Midbrain (tissue), 1 donor: ENCODE measurements around the gene RC3H2.
"Not testable (repeated sequence)": the region's sequence is repeated elsewhere in the genome, so short reads cannot be mapped to it uniquely, and the experiment has no call there.

ENCODE experiments used
- DNase-seq: peaks from one replicate; lab custom pipeline; 2025; lab: John Stamatoyannopoulos, UW

Gene RC3H2

DNA sequence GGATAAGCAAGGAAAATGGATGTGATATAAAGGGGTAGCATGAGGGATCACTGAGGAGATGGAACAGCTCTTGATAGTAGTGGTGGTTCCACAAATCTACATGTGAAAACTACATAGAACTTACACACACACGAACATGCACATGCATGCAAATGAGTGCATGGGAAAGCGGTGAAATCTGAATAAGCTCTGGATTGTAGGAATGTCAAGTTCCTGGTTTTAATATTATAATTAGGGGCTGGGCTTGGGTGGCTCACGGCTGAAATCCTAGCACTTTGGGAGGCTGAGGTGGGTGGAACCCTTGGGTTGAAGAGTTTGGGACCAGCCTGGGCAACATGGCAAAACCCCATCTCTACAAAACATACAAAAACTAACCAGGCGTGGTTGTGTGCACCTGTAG, 63.7 kb downstream of the RC3H2 start:
- DNase-seq, result no peak

DNA sequence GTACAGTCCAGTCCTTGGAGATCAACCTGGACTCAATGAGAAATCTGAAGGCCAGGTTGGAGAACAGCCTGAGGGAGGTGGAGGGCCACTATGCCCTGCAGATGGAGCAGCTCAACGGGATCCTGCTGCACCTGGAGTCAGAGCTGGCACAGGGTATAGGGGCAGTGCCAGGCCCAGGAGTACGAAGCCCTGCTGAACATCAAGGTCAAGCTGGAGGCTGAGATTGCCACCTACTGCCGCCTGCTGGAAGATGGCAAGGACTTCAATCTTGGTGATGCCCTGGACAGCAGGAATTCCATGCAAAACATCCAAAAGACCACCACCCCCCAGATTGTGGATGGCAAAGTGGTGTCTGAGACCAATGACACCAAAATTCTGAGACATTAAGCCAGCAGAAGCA, 66.7 kb downstream of the RC3H2 start:
- not testable (repeated sequence) for DNase-seq

DNA sequence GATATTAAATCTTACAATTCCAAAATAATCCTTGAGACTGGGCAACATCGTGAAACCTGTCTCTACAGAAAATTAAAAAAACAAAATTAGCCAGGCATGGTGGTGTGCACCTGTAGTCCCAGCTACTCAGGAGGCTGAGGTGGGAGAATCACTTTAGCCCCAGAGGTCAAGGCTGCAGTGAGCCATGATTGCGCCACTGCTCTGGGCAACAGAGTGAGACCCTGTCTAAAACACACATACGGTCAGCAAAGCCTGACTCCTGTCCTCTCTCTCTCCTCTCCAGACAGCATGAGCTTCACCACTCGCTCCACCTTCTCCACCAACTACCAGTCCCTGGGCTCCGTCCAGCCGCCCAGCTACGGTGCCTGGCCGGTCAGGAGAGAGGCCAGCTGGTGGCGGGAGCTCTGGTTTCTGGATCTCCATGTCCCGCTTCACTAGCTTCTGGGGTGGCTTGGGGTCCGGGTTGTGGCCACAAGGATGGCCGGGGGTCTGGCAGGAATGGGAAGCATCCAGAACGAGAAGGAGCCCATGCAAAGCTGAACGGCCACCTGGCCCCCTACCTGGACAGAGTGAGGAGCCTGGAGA, 67.8 kb downstream of the RC3H2 start:
- no peak for DNase-seq

DNA sequence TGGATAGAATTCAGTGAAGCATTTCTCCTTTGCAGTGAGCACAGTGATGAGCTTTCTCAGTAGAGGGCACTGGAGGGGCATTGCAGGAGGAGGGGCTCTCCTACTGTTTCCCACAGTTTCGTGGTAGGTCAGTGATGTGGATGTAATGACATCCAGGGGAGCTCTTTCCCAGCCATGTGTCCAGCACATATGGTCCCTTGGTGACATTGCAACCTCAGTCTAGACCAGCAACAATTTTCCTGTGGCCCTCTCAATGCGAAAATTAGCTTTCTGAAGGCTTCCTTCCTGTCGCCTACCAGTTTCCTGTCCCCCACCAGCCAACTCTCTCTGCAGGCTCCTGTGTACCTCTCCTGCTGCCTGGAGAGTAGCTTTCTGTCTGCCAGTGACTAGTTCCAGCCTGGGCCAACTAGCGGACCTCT, 69.8 kb downstream of the RC3H2 start:
- DNase-seq, result no peak

DNA sequence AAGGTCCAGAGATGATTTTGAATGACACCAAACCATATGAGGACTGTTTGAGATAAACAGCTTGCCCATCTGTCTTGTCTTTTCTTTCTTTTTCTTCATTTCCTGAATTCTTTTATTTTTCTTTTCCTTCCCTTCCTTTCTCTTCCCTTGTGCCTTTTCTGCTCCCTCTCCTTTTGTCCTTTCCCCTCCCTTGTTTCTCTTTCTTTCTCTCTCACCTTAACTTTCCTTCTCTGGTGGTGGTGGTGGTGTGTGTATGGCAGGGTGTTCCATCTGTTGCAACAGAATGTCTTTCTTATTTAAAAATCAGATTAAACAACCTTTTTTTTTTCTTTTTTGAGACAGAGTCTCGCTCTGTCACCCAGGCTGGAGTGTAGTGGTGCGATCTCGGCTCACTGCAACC, 73.0 kb downstream of the RC3H2 start:
- no peak for DNase-seq

GRCh38 chr9:122828965-122829284, 76.2 kb downstream of the RC3H2 start:
- not testable (repeated sequence) for DNase-seq

GRCh38 chr9:122827761-122828093, 77.4 kb downstream of the RC3H2 start:
- peak; percentile 58 for DNase-seq

DNA sequence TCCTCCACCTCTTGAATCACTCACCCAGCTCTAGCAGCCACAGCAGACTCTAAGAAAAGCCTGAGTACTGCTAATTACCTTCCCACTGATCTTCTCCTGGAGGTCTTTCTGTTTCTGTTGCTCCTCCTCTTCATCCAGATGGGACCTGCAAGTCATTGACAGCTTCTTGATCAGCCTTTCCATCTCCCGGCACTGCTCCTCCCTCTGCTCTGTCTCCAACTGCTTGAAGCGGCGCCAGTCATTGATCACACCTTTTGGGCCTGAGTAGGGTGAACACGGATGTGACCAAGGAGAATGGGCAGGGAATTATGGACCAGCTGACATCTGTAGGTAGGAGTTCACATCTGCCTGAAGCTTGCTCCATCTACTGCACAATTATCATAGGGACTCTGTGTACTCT, 82.2 kb downstream of the RC3H2 start:
- DNase-seq, result no peak

DNA sequence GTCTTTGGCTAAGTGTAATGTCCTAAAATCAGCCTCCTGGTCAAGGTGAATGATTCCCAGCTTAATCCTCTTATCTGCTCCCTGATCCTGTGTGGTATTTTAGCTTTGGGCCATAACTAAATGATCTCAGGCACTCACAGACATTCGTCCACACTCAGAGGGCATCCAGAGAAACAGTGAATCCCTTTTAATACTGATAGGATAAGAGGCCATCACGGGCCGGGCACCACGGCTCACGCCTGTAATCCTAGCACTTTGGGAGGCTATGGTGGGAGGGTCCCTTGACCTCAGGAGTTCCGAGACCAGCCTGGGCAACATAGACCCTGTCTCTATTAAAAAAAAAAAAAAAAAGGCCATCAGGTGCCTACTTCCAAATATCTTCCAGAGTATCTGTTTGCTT, 83.1 kb downstream of the RC3H2 start:
- no peak for DNase-seq

DNA sequence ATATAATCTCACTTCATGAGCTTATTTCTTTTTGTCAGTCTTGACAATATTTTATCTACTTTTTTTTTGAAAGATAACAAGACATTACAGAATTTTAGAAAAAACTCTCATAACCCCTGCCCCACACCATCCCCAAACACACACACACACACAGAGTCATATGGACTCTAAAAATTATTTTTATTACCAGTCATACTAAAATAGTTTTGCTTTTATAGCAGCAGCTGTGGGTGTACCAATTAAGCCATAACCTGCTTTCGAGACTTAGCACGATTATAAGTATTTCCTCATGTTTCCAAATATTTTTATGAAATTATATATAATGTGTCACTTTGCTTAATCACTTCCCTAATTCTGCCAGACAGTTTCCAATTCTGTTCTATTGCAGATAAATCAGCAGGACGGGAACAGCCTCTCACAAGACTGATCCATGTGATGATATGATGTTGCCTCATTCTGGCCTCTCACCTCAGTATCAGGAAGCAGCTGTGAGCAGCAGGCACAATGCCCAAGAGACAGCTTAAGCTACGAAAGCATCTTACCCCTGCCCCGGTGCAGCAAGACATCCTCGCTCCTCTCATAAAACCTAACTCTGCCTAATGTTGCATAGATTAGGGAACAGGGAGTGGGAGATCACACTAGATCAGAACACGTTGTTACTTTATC, 83.7 kb downstream of the RC3H2 start:
- no peak for DNase-seq

- DNase-seq, result no peak
Measured at GRCh38 chr9:122820490-122820845, 84.7 kb downstream of the RC3H2 start.

DNA sequence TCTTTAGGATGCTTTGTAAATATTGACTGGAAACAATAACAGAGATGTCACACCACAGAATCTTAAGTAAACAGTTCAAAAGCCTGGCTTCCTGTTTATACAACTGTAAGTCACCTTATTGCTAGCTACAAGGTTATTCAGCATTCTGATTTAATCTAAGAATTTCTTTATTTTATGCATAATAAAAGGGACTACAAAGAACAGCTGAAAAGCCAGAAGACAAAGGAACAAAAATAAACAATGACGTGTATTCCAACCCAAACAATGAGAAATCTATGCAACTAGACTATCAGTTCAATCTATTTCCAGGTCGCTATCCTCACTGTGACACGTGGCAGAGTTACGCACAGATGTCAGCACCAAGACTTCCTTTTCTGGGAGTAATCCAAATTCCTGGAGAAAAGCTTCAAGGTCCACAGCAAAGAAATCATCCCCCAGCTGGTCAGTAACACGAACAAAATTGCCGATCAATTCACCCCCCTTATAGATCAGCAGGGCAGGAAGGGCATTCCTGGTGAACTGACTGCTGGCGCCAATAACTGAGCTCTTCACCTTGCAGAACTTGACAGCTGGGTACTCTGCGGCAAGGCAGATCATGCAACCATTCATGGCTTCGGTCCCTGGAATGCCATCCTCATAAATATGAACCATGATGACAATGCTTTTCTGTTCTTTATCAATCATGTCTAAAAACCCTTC, 85.2 kb downstream of the RC3H2 start:
- no peak for DNase-seq

DNA sequence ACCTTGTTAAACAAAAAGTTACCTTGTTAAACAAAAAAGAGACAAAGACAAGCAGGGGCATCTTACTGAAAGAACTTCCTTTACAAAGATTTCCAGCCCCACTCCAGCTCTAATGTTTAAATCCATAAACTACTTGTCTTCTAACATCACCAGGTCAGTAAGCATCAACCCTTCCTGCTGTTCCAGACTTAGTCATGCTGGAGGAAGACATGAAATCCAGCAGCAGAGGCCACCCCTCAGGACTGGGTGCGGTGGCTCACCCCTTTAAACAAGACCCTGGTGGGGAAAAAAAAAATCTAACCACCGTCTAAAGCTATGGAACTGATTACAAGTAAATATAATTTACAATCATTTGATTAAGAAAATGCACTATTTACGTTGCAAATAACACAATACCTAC, 85.8 kb downstream of the RC3H2 start:
- no peak for DNase-seq

DNA sequence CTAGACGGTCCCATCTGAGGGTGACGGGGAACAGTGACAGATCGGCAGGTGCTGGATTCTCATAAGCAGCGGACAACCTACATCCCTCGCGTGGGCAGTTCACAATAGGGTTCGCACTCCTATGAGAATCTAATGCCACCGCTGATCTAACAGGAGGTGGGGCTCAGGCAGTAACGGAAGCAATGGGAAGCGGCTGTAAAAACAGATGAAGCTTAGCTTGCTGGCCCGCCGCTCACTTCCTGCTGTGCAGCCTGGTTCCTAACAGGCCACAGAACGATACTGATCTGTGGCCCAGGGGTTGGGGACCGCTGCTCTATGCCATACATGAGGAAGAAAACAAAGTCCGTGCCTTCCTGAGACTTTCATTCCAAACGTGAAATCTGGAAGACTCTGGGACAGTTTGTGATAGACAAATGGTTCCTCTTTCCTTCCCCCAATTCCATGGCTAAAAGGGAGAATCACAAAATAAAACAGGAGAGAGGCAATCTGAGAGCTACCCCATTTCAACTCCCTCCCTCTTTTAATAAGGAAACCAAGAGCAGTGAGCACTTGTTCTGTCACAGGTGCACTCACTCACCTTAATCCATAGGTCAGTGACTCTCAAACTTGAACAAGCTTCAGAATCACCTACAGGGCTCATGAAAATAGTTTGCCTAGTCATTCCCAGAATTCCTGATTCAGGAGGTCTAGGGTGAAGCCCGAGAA, 88.8 kb downstream of the RC3H2 start:
- DNase-seq, result no peak

- no peak for DNase-seq
Measured at GRCh38 chr9:122815544-122815943, 89.6 kb downstream of the RC3H2 start.

DNA sequence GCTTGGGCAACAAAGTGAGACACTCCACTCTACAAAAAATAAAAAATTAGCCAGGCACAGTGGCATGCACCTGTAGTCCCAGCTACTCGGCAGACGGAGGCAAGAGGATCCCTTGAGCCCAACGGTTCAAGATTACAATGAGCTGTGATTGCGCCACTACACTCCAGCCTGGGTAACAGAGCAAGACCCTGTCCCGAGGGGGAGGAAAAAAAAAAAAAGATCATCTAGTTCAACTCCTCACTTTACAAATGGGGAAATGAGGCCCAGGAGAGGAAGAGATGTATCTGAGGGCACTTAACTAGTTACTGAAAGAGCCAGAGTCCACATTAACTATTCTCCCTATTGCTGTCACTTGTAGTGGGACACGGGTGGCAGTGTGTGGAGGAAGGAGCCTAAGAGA, 90.6 kb downstream of the RC3H2 start:
- no peak for DNase-seq

GRCh38 chr9:122812736-122813135, 92.4 kb downstream of the RC3H2 start:
- DNase-seq, result no peak

- DNase-seq, result peak; percentile 85
Measured at GRCh38 chr9:122810306-122810946, 94.7 kb downstream of the RC3H2 start.

GRCh38 chr9:122809261-122809660, 95.9 kb downstream of the RC3H2 start:
- not testable (repeated sequence) for DNase-seq

DNA sequence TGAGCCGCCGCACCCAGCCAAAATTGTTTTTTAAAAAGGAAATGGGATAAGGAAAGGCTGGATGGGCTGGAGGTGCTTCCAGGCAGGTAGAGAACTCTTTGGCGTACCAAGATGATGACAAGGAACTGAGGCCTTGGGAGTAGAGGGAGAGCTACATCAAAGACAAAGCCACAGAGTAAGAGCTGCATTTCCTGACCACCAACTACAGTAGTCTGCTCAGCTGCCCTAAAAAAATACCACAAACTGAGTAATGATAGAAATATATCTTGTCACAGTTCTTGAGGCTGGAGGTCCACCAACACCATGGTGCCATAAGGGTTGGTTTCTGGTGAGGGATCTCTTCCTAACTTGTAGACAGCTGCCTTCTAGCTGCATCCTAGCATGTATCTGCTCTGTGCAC, 97.0 kb downstream of the RC3H2 start:
- no peak for DNase-seq

DNA sequence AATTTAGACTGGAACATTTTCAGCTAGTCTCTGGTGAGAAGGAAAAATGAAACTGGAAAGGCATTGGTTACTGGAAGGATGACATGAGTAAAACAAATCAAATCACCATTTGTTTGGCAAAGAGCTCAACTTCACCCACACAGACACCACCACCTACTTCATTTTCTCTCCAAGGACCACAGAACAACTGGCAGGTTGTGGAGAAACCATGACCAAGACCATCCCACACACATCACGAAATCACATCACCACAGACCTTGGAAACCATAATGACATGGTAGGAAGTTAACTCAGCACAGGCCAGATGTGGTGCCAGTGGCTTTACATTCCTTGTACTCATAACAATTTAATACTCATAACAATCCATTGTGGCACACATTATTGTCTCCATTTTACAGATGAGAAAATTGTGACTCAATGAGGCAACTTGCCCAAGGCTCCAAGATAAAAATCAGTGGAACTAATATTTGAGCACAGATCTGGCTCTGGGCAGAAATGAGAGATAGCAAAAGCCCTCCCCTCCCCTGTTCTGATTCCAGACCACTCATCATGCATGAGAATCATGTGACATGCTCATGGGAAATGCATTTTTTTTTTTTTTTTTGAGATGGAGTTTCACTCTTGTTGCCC, 97.8 kb downstream of the RC3H2 start:
- no peak for DNase-seq

GRCh38 chr9:122806661-122807060, 98.5 kb downstream of the RC3H2 start:
- DNase-seq, result no peak
